ENCODE measurements around the gene KCTD6.

GRCh38 chr3:58470363-58471024 is 21.4 kb upstream of the KCTD6 start:
- TF ChIP-seq CTCF (IDR thresholded peaks at IDR 0.05) (no peak), ZFX (IDR thresholded peaks at IDR 0.05; ENCODE audit: borderline replicate concordance) (no peak)

Measured in 22Rv1 (cell line).